PC-9 (cell line): Measurements from ENCODE around the gene TMEM37. TPM values are rescaled to one million over a fixed set of nuclear protein-coding genes. Genes with fewer than 3 reads are reported as not detected.

Experiments
- BruUV-seq: library from RNA; stranded (reverse); fragments of 400-500 nt; replicated peaks from 2 replicates; lab custom pipeline; 2021; lab: Mats Ljungman, UMichigan
- CTCF ChIA-PET: fragments of 300-600 bp; sonication (Branson Sonifier 250); formaldehyde crosslinking; loops from one replicate; lab custom pipeline; 2022; ENCODE audit warnings: antibody characterized with exemption; lab: Charles Lee
- POLR2A ChIA-PET: fragments of 300-600 bp; sonication (Branson Sonifier 250); formaldehyde crosslinking; loops from one replicate; lab custom pipeline; 2022; ENCODE audit warnings: antibody characterized with exemption; ENCODE audit not compliant: unreplicated experiment; lab: Charles Lee
- DNase-seq, 2 experiments: peaks; one replicate each; pipeline versions ENCODE4 v3.0.0 to v3.0.0-alpha.2; 2015 to 2022; ENCODE audit warnings: mixed read lengths in 1 of 2
- H2AFZ ChIP-seq: fragments of 200-600 bp; sonication (generic); 2 replicates; pipeline ENCODE4 v1.8.1; 2017; ENCODE audit warnings: antibody characterized with exemption
- H3F3A ChIP-seq: fragments of 200-600 bp; sonication (generic); 2 replicates; pipeline ENCODE4 v1.8.1; 2017; ENCODE audit warnings: antibody characterized with exemption, mild to moderate bottlenecking, low read depth; ENCODE audit not compliant: insufficient read depth
- H3K27ac ChIP-seq: fragments of 200-600 bp; sonication (generic); 2 replicates; pipeline ENCODE4 v1.6.1; 2016; ENCODE audit warnings: mixed run types
- H3K27me3 ChIP-seq: fragments of 200-600 bp; sonication (generic); 2 replicates; pipeline ENCODE4 v1.6.1; 2016; ENCODE audit warnings: low read depth, mixed run types; ENCODE audit not compliant: insufficient read depth
- H3K36me3 ChIP-seq: fragments of 200-600 bp; sonication (generic); 2 replicates; pipeline ENCODE4 v1.6.1; 2016; ENCODE audit warnings: low read depth, mixed run types
- H3K4me1 ChIP-seq: fragments of 200-600 bp; sonication (generic); replicated peaks from 2 replicates; pipeline ENCODE4 v1.6.1; 2016; ENCODE audit warnings: mixed run types; ENCODE audit not compliant: insufficient read depth
- H3K4me2 ChIP-seq: fragments of 200-600 bp; sonication (generic); 2 replicates; pipeline ENCODE4 v1.6.1; 2017; ENCODE audit warnings: mixed run types
- H3K4me3 ChIP-seq: fragments of 200-600 bp; sonication (generic); 2 replicates; pipeline ENCODE4 v1.6.1; 2016; ENCODE audit warnings: mixed run types
- H3K79me2 ChIP-seq: fragments of 200-600 bp; sonication (generic); 2 replicates; pipeline ENCODE4 v1.6.1; 2017; ENCODE audit warnings: low read depth, mixed run types
- H3K9me2 ChIP-seq: fragments of 200-600 bp; sonication (generic); 2 replicates; pipeline ENCODE4 v1.8.1; 2017; ENCODE audit warnings: mild to moderate bottlenecking; ENCODE audit not compliant: insufficient read depth
- H3K9me3 ChIP-seq: fragments of 200-600 bp; sonication (generic); 2 replicates; pipeline ENCODE4 v1.8.1; 2016; ENCODE audit warnings: low read depth; ENCODE audit not compliant: insufficient read depth
- H4K20me1 ChIP-seq: fragments of 200-600 bp; sonication (generic); 2 replicates; pipeline ENCODE4 v1.8.1; 2017; ENCODE audit not compliant: insufficient read depth
- EZH2 ChIP-seq: fragments of 200-600 bp; sonication (generic); IDR thresholded peaks from 2 replicates; pipeline ENCODE4 v1.8.0; 2017; ENCODE audit warnings: antibody characterized with exemption, low read depth
- intact Hi-C: fragments of 100-400 bp; cut with micrococcal nuclease; formaldehyde crosslinking; loops from one replicate; pipeline ENCODE4 v1.10.0; 2022; ENCODE audit not compliant: unreplicated experiment
- total RNA-seq: library from RNA; stranded (reverse); gene quantifications from 2 replicates; pipeline ENCODE4 v1.2.3, GENCODE V29; 2021
- TF ChIP-seq, protein P1 (sequence below): fragments of 200-600 bp; sonication (generic); conservative IDR thresholded peaks from 2 replicates; pipeline ENCODE4 v1.6.1; 2017; ENCODE audit warnings: mixed run types, antibody characterized with exemption, mild to moderate bottlenecking, moderate library complexity

The TMEM37 gene
- total RNA-seq, 1 experiment from 2014 or later: 1.2 TPM

DNA sequence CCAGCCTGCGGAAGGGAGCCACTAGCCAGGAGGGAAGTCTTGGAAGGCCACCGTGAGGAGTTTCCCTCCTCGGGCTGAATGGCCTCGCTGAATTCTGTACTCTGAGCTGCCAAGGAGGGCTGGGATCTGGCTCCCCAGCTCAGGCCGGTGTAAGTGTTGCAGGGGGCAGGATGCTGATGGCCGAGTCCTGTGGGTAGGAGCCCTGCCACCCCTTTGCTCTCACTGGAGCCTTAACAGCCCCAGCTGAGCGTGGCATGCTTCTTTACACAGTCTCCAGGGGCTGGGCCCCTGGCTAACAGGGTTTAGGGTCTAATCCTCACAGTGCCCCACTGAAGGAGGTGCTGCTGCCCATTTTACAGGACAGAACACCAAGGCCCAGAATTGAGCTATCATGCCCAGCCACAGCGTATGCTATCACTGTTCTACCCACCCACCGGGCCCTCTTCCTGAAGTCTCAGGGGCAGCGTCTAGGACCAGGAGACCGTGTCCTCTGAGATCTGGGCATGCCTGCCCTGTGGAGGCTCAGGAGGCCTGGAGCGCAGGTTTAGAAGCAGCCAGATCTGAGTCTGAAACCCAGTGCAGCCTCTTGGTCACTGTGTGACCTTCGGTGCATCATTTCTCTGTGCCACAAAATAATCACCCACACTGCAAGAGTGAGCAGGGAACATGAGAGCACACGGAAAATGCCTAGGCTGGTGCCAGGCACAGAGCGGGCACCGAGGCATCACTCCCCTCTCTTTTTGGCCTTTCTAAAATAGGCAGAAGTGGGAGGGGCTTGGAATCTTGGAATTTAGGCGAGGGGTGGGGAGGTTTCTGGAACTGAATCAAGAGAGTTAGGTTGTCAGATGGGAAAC lies 42.9 kb downstream of the TMEM37 start:
- ChIA-PET CTCF (no interaction called here), POLR2A (no interaction called here)
- Histone ChIP-seq H3K4me3 (no peak overlapping the region), H2AFZ (no peak overlapping the region), H3F3A (no peaks in the 10 kb centered on the region), H3K4me2 (no peak overlapping the region), H3K27me3 (no peaks in the 10 kb centered on the region), H3K9me3 (no peaks in the 10 kb centered on the region), H4K20me1 (no peaks in the 10 kb centered on the region), H3K36me3 (no peaks in the 10 kb centered on the region), H3K27ac (no peak overlapping the region), H3K79me2 (no peaks in the 10 kb centered on the region), H3K4me1 (no peaks in the 10 kb centered on the region), H3K9me2 (no peaks in the 10 kb centered on the region)
- TF ChIP-seq EZH2: no peak
- TF ChIP-seq, protein P1, sequence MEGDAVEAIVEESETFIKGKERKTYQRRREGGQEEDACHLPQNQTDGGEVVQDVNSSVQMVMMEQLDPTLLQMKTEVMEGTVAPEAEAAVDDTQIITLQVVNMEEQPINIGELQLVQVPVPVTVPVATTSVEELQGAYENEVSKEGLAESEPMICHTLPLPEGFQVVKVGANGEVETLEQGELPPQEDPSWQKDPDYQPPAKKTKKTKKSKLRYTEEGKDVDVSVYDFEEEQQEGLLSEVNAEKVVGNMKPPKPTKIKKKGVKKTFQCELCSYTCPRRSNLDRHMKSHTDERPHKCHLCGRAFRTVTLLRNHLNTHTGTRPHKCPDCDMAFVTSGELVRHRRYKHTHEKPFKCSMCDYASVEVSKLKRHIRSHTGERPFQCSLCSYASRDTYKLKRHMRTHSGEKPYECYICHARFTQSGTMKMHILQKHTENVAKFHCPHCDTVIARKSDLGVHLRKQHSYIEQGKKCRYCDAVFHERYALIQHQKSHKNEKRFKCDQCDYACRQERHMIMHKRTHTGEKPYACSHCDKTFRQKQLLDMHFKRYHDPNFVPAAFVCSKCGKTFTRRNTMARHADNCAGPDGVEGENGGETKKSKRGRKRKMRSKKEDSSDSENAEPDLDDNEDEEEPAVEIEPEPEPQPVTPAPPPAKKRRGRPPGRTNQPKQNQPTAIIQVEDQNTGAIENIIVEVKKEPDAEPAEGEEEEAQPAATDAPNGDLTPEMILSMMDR: no peak
- DNase-seq: no peak
- BruUV-seq: no TSS peak
- intact Hi-C loops: loop anchor here (5.0 kb wide), 1 partner anchor 182 kb away; no protein-coding TSS in a partner anchor

DNA sequence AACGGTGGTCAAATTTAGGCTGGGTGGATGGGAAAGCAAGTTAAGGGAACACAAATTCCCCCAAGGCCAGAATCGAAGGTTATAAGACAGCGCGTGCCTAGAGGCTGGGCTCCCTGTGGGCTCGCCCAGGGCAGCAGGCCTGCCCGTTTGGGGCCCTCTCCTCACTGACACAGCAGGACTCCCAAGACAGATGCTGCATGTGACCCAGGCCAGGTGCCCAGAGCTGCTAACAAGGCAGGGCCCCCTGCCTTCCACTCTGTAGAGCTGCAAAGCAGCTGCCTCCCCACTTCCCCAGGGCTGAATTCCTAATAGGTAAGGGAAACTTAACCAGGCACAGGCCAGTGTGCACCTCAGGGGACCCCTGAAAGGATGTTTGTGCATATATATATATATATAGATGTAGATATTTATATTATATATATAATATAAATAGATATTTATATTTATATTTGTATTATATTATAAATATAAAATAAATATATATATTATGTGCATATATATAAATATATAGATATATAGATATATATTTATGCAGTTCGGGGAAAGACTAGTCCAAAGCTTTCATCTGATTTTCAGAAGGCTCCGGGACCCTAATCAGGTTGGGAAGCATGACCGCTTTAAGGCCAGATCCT lies 43.7 kb downstream of the TMEM37 start:
- H3K27me3 ChIP-seq: no peaks in the 10 kb centered on the region
- no peak overlapping the region for H3K4me3 ChIP-seq
- no peak overlapping the region for H2AFZ ChIP-seq
- DNase-seq: no peak
- no peaks in the 10 kb centered on the region for H3K79me2 ChIP-seq
- ChIA-PET POLR2A (no interaction called here), CTCF (no interaction called here)
- H3K9me2 ChIP-seq: no peaks in the 10 kb centered on the region
- H3K27ac ChIP-seq: no peak overlapping the region
- TF ChIP-seq EZH2: no peak
- TF ChIP-seq, protein P1: no peak
- intact Hi-C loops: loop anchor here (5.0 kb wide), 1 partner anchor 183 kb away; no protein-coding TSS in a partner anchor
- BruUV-seq: no TSS peak
- H3F3A ChIP-seq: no peaks in the 10 kb centered on the region
- no peaks in the 10 kb centered on the region for H3K9me3 ChIP-seq
- no peaks in the 10 kb centered on the region for H3K36me3 ChIP-seq
- no peak overlapping the region for H3K4me2 ChIP-seq
- H4K20me1 ChIP-seq: no peaks in the 10 kb centered on the region
- no peaks in the 10 kb centered on the region for H3K4me1 ChIP-seq

DNA sequence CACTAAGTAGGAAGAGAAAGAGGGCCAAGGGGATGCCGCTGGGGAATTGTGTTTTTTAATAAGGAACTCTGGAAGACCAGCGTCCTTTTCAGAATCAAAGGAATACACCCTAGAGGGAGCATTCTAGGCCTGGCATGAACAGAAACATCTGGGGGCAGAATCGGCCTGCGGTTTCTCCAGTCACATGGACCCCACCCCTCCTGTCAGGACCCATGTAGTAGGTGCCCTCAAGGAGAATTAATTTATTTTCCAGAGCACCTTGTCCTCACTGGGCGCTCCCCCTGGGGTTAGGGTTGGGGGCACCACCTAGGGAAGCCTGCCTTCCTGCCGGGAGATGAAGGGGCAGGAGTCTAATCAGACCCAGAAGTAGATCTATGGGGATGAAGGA lies 44.2 kb downstream of the TMEM37 start:
- DNase-seq: no peak
- Histone ChIP-seq H3K9me2 (no peaks in the 10 kb centered on the region), H3K4me1 (no peaks in the 10 kb centered on the region), H2AFZ (no peak overlapping the region), H3K79me2 (no peaks in the 10 kb centered on the region), H3F3A (no peaks in the 10 kb centered on the region), H3K4me2 (no peak overlapping the region), H3K36me3 (no peaks in the 10 kb centered on the region), H3K9me3 (no peaks in the 10 kb centered on the region), H3K4me3 (no peak overlapping the region), H3K27me3 (no peaks in the 10 kb centered on the region), H4K20me1 (no peaks in the 10 kb centered on the region), H3K27ac (no peak overlapping the region)
- no TSS peak for BruUV-seq
- TF ChIP-seq, protein P1: no peak
- no peak for TF ChIP-seq EZH2
- intact Hi-C loops: loop anchor here (1.0 to 5.0 kb wide), 3 partner anchors 69 to 465 kb away; no protein-coding TSS in a partner anchor
- ChIA-PET CTCF (no interaction called here), POLR2A (interaction anchor here (0.8 kb wide), 1 partner anchor 71 kb away, joined by 3 read pairs; no protein-coding TSS in a partner anchor)
